ENCODE measurements around the gene HCFC1R1.
A peak's percentile ranks its signal among the peaks of the same experiment; 100 is the strongest.

Gene HCFC1R1

DNA sequence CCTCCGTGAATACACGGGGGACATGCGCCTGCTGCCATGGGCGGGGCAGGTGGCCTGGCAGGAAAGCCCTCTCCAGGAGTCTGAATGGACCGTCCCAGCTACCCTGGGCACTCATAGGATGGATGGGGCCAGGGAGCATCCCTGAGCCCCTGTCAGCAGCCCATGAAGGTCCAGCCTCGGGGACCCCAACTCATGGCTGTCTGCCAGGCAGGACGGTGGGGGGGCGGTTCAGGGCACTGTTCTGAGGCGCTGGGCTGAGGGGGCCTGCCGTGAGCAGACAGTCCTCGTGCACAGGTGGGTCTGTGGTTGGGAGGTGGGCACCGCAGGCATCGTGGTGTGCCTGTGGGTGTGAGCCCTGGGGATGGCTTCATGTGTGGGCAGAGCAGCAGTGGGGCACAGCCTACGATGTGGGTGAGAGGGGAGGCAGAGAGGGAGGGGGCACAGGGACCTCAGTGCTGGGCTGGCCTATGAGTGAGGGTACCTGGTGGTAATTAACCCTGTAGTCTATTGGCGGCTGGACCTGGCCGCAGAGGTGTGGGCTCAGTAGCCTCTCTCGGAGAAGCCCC lies 37.0 kb downstream of the HCFC1R1 start:
- Histone ChIP-seq H3K27me3 (ENCODE audit: control insufficient read depth in 1 of 2, insufficient read depth in 2 of 2, low read length in 2 of 2) (no peaks in the 10 kb centered on the region), H3K4me1 (ENCODE audit: control insufficient read depth in 1 of 2, insufficient read depth in 2 of 2, low read length in 2 of 2) (peaks cover 0 to 4% of the 10 kb centered on the region in 2 donors), H3K4me3 (ENCODE audit: low read depth in 1 of 2, low read length in 2 of 2) (no peak overlapping the region), H3K27ac (ENCODE audit: low read depth, low read length) (no peak overlapping the region), H3K36me3 (ENCODE audit: control insufficient read depth in 1 of 2, insufficient read depth in 2 of 2, low read length in 2 of 2) (no peaks in the 10 kb centered on the region), H3K9ac (ENCODE audit: low read depth in 1 of 2, low read length in 2 of 2) (no peak overlapping the region), H3K9me3 (ENCODE audit: control insufficient read depth in 1 of 2, low read length in 2 of 2) (no peaks in the 10 kb centered on the region)

GRCh38 chr16:2985893-2986355 lies 37.8 kb downstream of the HCFC1R1 start:
- no peak overlapping the region for H3K4me3 ChIP-seq (ENCODE audit: low read depth in 1 of 2, low read length in 2 of 2)
- no peak overlapping the region for H3K9ac ChIP-seq (ENCODE audit: low read depth in 1 of 2, low read length in 2 of 2)
- H3K36me3 ChIP-seq (ENCODE audit: control insufficient read depth in 1 of 2, insufficient read depth in 2 of 2, low read length in 2 of 2), result no peaks in the 10 kb centered on the region
- H3K9me3 ChIP-seq (ENCODE audit: control insufficient read depth in 1 of 2, low read length in 2 of 2), result no peaks in the 10 kb centered on the region
- no peaks in the 10 kb centered on the region for H3K27me3 ChIP-seq (ENCODE audit: control insufficient read depth in 1 of 2, insufficient read depth in 2 of 2, low read length in 2 of 2)
- H3K27ac ChIP-seq (ENCODE audit: low read depth, low read length), result no peak overlapping the region
- peaks cover 2 to 9% of the 10 kb centered on the region in 2 donors for H3K4me1 ChIP-seq (ENCODE audit: control insufficient read depth in 1 of 2, insufficient read depth in 2 of 2, low read length in 2 of 2)

GRCh38 chr16:2985462-2985861 lies 38.3 kb downstream of the HCFC1R1 start:
- Histone ChIP-seq H3K27me3 (ENCODE audit: control insufficient read depth in 1 of 2, insufficient read depth in 2 of 2, low read length in 2 of 2) (no peaks in the 10 kb centered on the region), H3K9ac (ENCODE audit: low read depth in 1 of 2, low read length in 2 of 2) (no peak overlapping the region)

DNA sequence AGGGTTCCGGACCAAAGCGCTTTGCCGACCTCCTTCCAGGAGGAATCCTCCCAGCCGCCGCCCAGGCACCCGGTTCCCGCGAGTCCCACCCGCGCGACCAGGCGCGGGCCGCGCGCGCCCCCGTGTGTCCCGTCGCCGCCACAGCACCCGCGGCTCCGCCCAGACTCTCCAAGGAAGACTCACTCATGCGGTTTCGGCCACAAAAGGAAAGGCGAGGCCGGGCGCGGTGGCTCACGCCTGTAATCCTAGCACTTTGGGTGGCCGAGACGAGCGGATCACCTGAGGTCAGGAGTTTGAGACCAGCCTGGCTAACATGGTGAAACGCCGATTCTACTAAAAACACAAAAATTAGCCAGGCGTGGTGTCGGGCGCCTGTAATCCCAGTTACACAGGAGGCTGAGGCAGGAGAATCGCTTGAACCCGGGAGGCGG lies 40.0 kb downstream of the HCFC1R1 start:
- Histone ChIP-seq H3K27me3 (ENCODE audit: control insufficient read depth in 1 of 2, insufficient read depth in 2 of 2, low read length in 2 of 2) (no peaks in the 10 kb centered on the region), H3K9ac (ENCODE audit: low read depth in 1 of 2, low read length in 2 of 2) (no peak overlapping the region), H3K4me1 (ENCODE audit: control insufficient read depth in 1 of 2, insufficient read depth in 2 of 2, low read length in 2 of 2) (peaks cover 4 to 12% of the 10 kb centered on the region in 2 donors), H3K27ac (ENCODE audit: low read depth, low read length) (no peak overlapping the region), H3K36me3 (ENCODE audit: control insufficient read depth in 1 of 2, insufficient read depth in 2 of 2, low read length in 2 of 2) (no peaks in the 10 kb centered on the region), H3K9me3 (ENCODE audit: control insufficient read depth in 1 of 2, low read length in 2 of 2) (no peaks in the 10 kb centered on the region), H3K4me3 (ENCODE audit: low read depth in 1 of 2, low read length in 2 of 2) (no peak overlapping the region)

More at GRCh38 chr16:2985462-2985861, 38.3 kb downstream of the HCFC1R1 start:
- Histone ChIP-seq H3K9me3 (ENCODE audit: control insufficient read depth in 1 of 2, low read length in 2 of 2) (no peaks in the 10 kb centered on the region), H3K4me3 (ENCODE audit: low read depth in 1 of 2, low read length in 2 of 2) (no peak overlapping the region), H3K27ac (ENCODE audit: low read depth, low read length) (no peak overlapping the region), H3K4me1 (ENCODE audit: control insufficient read depth in 1 of 2, insufficient read depth in 2 of 2, low read length in 2 of 2) (peaks cover 4 to 12% of the 10 kb centered on the region in 2 donors), H3K36me3 (ENCODE audit: control insufficient read depth in 1 of 2, insufficient read depth in 2 of 2, low read length in 2 of 2) (no peaks in the 10 kb centered on the region)

DNA sequence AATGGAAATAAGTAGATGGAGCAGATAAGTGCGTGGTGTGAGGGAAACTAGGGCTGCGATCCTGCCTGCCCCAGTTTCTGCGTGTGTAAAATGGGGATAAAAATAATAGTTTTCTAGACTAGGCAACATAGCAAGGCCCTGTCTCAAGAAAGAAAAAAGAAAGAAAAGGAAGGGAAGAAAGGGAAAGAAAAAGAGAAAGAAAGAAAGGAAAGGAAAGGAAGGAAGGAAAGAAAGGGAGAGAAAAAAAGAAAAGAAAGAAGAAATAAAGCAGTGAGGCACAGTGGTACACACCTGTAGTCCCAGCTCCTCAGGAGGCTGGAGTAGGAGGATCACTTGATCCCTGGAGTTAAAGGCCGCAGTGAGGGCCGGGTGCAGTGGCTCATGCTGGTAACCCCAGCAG lies 41.3 kb downstream of the HCFC1R1 start:
- Histone ChIP-seq H3K4me1 (ENCODE audit: control insufficient read depth in 1 of 2, insufficient read depth in 2 of 2, low read length in 2 of 2) (peaks cover 4 to 12% of the 10 kb centered on the region in 2 donors), H3K27ac (ENCODE audit: low read depth, low read length) (no peak overlapping the region), H3K27me3 (ENCODE audit: control insufficient read depth in 1 of 2, insufficient read depth in 2 of 2, low read length in 2 of 2) (no peaks in the 10 kb centered on the region)

DNA sequence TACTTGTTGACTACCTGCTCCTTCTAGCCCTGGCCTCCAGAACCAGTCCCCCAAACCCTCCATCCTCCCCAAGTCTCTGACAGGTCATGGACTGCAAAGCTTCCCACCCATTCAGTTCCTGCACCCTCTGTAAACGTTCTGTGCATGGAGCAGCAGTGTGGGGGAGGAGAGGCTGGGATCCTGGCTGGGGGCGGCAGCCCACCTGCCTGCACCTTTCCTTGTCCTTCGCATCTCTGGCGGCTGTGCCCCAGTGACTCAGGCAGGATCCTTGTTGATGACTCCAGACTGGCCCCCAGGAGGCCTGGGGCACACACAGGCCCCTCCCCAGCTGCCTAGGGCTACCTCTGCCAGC lies 41.9 kb downstream of the HCFC1R1 start:
- Histone ChIP-seq H3K9ac (ENCODE audit: low read depth in 1 of 2, low read length in 2 of 2) (no peak overlapping the region), H3K36me3 (ENCODE audit: control insufficient read depth in 1 of 2, insufficient read depth in 2 of 2, low read length in 2 of 2) (no peaks in the 10 kb centered on the region), H3K9me3 (ENCODE audit: control insufficient read depth in 1 of 2, low read length in 2 of 2) (no peaks in the 10 kb centered on the region), H3K27me3 (ENCODE audit: control insufficient read depth in 1 of 2, insufficient read depth in 2 of 2, low read length in 2 of 2) (no peaks in the 10 kb centered on the region), H3K4me3 (ENCODE audit: low read depth in 1 of 2, low read length in 2 of 2) (no peak overlapping the region), H3K4me1 (ENCODE audit: control insufficient read depth in 1 of 2, insufficient read depth in 2 of 2, low read length in 2 of 2) (peaks cover 4 to 12% of the 10 kb centered on the region in 2 donors), H3K27ac (ENCODE audit: low read depth, low read length) (no peak overlapping the region)

More for the DNA sequence above, 41.3 kb downstream of the HCFC1R1 start:
- no peaks in the 10 kb centered on the region for H3K9me3 ChIP-seq (ENCODE audit: control insufficient read depth in 1 of 2, low read length in 2 of 2)
- no peak overlapping the region for H3K4me3 ChIP-seq (ENCODE audit: low read depth in 1 of 2, low read length in 2 of 2)
- H3K36me3 ChIP-seq (ENCODE audit: control insufficient read depth in 1 of 2, insufficient read depth in 2 of 2, low read length in 2 of 2), result no peaks in the 10 kb centered on the region
- H3K9ac ChIP-seq (ENCODE audit: low read depth in 1 of 2, low read length in 2 of 2), result no peak overlapping the region

- no peaks in the 10 kb centered on the region for H3K36me3 ChIP-seq (ENCODE audit: control insufficient read depth in 1 of 2, insufficient read depth in 2 of 2, low read length in 2 of 2)
- H3K4me1 ChIP-seq (ENCODE audit: control insufficient read depth in 1 of 2, insufficient read depth in 2 of 2, low read length in 2 of 2), result peaks cover 4 to 12% of the 10 kb centered on the region in 2 donors
- no peaks in the 10 kb centered on the region for H3K9me3 ChIP-seq (ENCODE audit: control insufficient read depth in 1 of 2, low read length in 2 of 2)
- H3K27ac ChIP-seq (ENCODE audit: low read depth, low read length), result no peak overlapping the region
- H3K4me3 ChIP-seq (ENCODE audit: low read depth in 1 of 2, low read length in 2 of 2), result peak overlapping the region; percentile 83 to 93
- peak overlapping the region; percentile 93 to 97 for H3K9ac ChIP-seq (ENCODE audit: low read depth in 1 of 2, low read length in 2 of 2)
- no peaks in the 10 kb centered on the region for H3K27me3 ChIP-seq (ENCODE audit: control insufficient read depth in 1 of 2, insufficient read depth in 2 of 2, low read length in 2 of 2)
These were observed 42.4 kb downstream of the HCFC1R1 start for GRCh38 chr16:2981177-2981898.

DNA sequence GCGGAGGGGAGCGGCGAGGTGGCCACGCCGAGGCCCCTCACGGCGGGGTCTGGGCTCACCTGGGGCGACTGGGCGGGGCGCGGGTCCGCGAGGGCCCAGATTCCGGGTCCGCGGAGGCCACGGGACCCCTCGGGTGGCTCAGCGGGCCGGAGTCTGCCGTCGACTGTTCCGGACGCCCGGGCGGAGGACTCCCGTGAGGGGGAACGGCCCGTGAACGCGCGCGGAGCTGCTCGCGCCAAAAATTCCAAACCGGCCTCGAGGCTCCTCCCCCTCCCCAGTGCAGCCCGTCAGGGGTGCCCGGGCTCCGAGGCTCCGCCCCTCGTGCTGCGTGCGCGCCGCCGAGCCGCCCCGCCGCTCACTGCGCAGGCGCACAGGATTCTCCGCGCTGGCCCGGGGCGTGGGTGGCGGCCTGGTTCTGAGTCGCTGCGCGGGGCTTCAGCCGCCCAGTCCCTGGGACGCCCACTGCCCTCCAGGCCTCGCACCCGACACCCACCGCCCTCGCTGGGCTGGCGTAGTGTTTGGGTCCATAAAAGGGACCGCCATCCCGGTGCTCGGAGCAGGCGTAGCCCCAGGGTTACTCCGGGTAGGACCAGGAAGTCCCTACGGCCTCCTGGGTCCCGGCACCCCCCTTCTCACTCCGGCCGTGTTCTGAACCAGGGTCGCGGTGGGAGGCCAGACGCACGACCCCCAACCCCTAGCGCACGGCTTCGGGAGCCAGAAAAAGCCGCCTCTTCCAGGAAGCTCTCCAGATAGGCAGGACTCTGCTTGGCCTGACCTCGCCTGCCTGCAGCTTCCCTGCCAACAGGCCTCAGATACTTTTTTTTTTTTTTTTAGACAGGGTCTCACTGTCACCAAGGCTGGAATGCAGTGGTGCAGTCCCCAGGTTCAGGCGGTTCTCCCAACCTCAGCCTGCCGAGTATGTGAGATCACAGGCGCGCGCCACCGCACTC lies 43.2 kb downstream of the HCFC1R1 start, which contains the start of gene PKMYT1:
TSS of gene PKMYT1 (minus strand) at position 220 of the 950 bp plus-strand sequence. CDS start 789 bp downstream, outside the sequence.
- Histone ChIP-seq H3K27ac (ENCODE audit: low read depth, low read length) (peak within 1 kb of the TSS; percentile 78), H3K4me1 (ENCODE audit: control insufficient read depth in 1 of 2, insufficient read depth in 2 of 2, low read length in 2 of 2) (peaks cover 4 to 12% of the 10 kb centered on the region in 2 donors), H3K36me3 (ENCODE audit: control insufficient read depth in 1 of 2, insufficient read depth in 2 of 2, low read length in 2 of 2) (peaks cover 0 to 2% of the 10 kb centered on the region in 2 donors), H3K9ac (ENCODE audit: low read depth in 1 of 2, low read length in 2 of 2) (peak within 1 kb of the TSS; percentile 93 to 97), H3K4me3 (ENCODE audit: low read depth in 1 of 2, low read length in 2 of 2) (peak within 1 kb of the TSS; percentile 83 to 93), H3K27me3 (ENCODE audit: control insufficient read depth in 1 of 2, insufficient read depth in 2 of 2, low read length in 2 of 2) (no peaks in the 10 kb centered on the region), H3K9me3 (ENCODE audit: control insufficient read depth in 1 of 2, low read length in 2 of 2) (no peaks in the 10 kb centered on the region)

- H3K36me3 ChIP-seq (ENCODE audit: control insufficient read depth in 1 of 2, insufficient read depth in 2 of 2, low read length in 2 of 2), result peaks cover 0 to 2% of the 10 kb centered on the region in 2 donors
- H3K9me3 ChIP-seq (ENCODE audit: control insufficient read depth in 1 of 2, low read length in 2 of 2), result no peaks in the 10 kb centered on the region
- no peak overlapping the region for H3K27ac ChIP-seq (ENCODE audit: low read depth, low read length)
- no peaks in the 10 kb centered on the region for H3K27me3 ChIP-seq (ENCODE audit: control insufficient read depth in 1 of 2, insufficient read depth in 2 of 2, low read length in 2 of 2)
- peak overlapping the region; percentile 83 to 93 for H3K4me3 ChIP-seq (ENCODE audit: low read depth in 1 of 2, low read length in 2 of 2)
- peaks cover 4 to 12% of the 10 kb centered on the region in 2 donors for H3K4me1 ChIP-seq (ENCODE audit: control insufficient read depth in 1 of 2, insufficient read depth in 2 of 2, low read length in 2 of 2)
- H3K9ac ChIP-seq (ENCODE audit: low read depth in 1 of 2, low read length in 2 of 2), result peak overlapping the region in 1 of 2 donors; percentile 19
These were observed 44.0 kb downstream of the HCFC1R1 start for GRCh38 chr16:2979669-2980226.

All from duodenal mucosa (tissue), 2 donors.